K562 (cell line): Measurements from ENCODE around the gene KIF5C. TPM values are rescaled to one million over a fixed set of nuclear protein-coding genes. Genes with fewer than 3 reads are reported as not detected.

Experiments used
- ATAC-seq: fragments of 200-7000 bp; cut with Tn5 transposase; 3 replicates; pipeline ENCODE4 v1.9.1; 2020; ENCODE audit warnings: moderate library complexity
- BruUV-seq: library from RNA; stranded (reverse); fragments of 400-500 nt; replicated peaks from 2 replicates; lab custom pipeline; 2021; lab: Mats Ljungman, UMichigan
- CTCF ChIA-PET: fragments of 300-600 bp; formaldehyde crosslinking; extraction: SDS; loops from one replicate; lab custom pipeline; 2021; ENCODE audit warnings: low intra/inter-chr PET ratio; lab: Yijun Ruan, JAX
- POLR2A ChIA-PET: fragments of 300-600, 350-650 bp; sonication (Branson Sonifier 250); formaldehyde crosslinking; extraction: SDS; loops from one replicate; lab custom pipeline; 2021; ENCODE audit warnings: antibody characterized with exemption, inconsistent platforms; lab: Yijun Ruan, JAX
- DNase-seq, 4 experiments: peaks; one replicate each; pipeline versions ENCODE4 v3.0.0 to v3.0.0-alpha.2; 2011 to 2018; ENCODE audit warnings: low spot score in 3 of 4, mixed read lengths in 3 of 4; ENCODE audit errors: extremely low read depth in 1 of 4
- FAIRE-seq: peaks from 2 replicates; lab custom pipeline; 2011; peaks lifted over from hg19 to GRCh38; lab: Jason Lieb, UNC
- H2AFZ ChIP-seq: 2 replicates; pipeline ENCODE4 v1.6.0; 2011; ENCODE audit warnings: low read depth, low read length, control low read depth, inconsistent platforms
- H3K27ac ChIP-seq: fragments of 200-600 bp; 3 replicates; pipeline ENCODE4 v1.8.0; 2011; ENCODE audit warnings: low read depth, mild to moderate bottlenecking, control low read depth, inconsistent platforms, low read length, moderate library complexity, mixed read lengths; ENCODE audit errors: extremely low read depth
- H3K27me3 ChIP-seq, 2 experiments: fragments of 300-600 bp in 1 of 2; 2 replicates in 1 of 2; 3 replicates in 1 of 2; pipeline versions ENCODE4 v1.6.0 to v1.8.0; 2011; ENCODE audit warnings: inconsistent platforms in 2 of 2, low read length in 2 of 2, mild to moderate bottlenecking in 1 of 2, mixed read lengths in 1 of 2, moderate library complexity in 1 of 2; ENCODE audit not compliant: control insufficient read depth in 2 of 2, insufficient read depth in 2 of 2
- H3K36me3 ChIP-seq: fragments of 300-600 bp; 3 replicates; pipeline ENCODE4 v1.8.0; 2011; ENCODE audit warnings: mild to moderate bottlenecking, low read length, inconsistent platforms; ENCODE audit not compliant: control insufficient read depth, insufficient read depth
- H3K4me1 ChIP-seq, 2 experiments: fragments of 200-600 bp in 1 of 2; replicated peaks in 1 of 2; 2 replicates in 1 of 2; 3 replicates in 1 of 2; pipeline versions ENCODE4 v1.5.1 to v1.8.0; 2011; ENCODE audit warnings: inconsistent platforms in 2 of 2, low read length in 2 of 2, mild to moderate bottlenecking in 1 of 2, mixed read lengths in 1 of 2, moderate library complexity in 1 of 2; ENCODE audit not compliant: control insufficient read depth in 2 of 2, insufficient read depth in 2 of 2
- H3K4me2 ChIP-seq: 2 replicates; pipeline ENCODE4 v1.6.1; 2011; ENCODE audit warnings: low read length, control low read depth, inconsistent platforms, mixed read lengths; ENCODE audit not compliant: insufficient read depth
- H3K4me3 ChIP-seq: fragments of 200-600 bp; sonication (generic), shearing (Covaris generic); 2 replicates; pipeline ENCODE4 v1.5.1; 2016; ENCODE audit warnings: control low read depth, inconsistent platforms
- H3K79me2 ChIP-seq: fragments of 200-600 bp; 3 replicates; pipeline ENCODE4 v1.8.0; 2011; ENCODE audit warnings: low read length, inconsistent platforms; ENCODE audit not compliant: control insufficient read depth, insufficient read depth
- H3K9ac ChIP-seq, 2 experiments: 2 replicates each; pipeline versions ENCODE4 v1.6.0 to v1.6.1; 2011; ENCODE audit warnings: low read depth in 2 of 2, low read length in 2 of 2, control low read depth in 1 of 2, inconsistent platforms in 1 of 2, mild to moderate bottlenecking in 1 of 2, mixed read lengths in 1 of 2; ENCODE audit not compliant: insufficient read depth in 1 of 2
- H3K9me1 ChIP-seq: one replicate; pipeline ENCODE4 v1.6.0; 2011; ENCODE audit warnings: inconsistent platforms, mild to moderate bottlenecking, low read length, moderate library complexity; ENCODE audit not compliant: control insufficient read depth, insufficient read depth
- H3K9me3 ChIP-seq: replicated peaks from 2 replicates; pipeline ENCODE4 v1.5.1; 2011; ENCODE audit warnings: low read depth, low read length, inconsistent platforms; ENCODE audit not compliant: control insufficient read depth, insufficient read depth
- H4K20me1 ChIP-seq: replicated peaks from 2 replicates; pipeline ENCODE4 v1.6.1; 2011; ENCODE audit warnings: low read length, inconsistent platforms, mixed read lengths; ENCODE audit not compliant: control insufficient read depth, insufficient read depth
- BRCA1 ChIP-seq, 2 experiments: fragments of 450-650 bp in 1 of 2; sonication (generic) in 1 of 2; formaldehyde crosslinking in 1 of 2; IDR thresholded peaks; 2 replicates each; pipeline versions ENCODE4 v1.5.0 to v1.6.1; 2017 to 2020; ENCODE audit warnings: mild to moderate bottlenecking in 1 of 2, missing genetic modification reagents in 1 of 2
- CBX5 ChIP-seq: IDR thresholded peaks from 2 replicates; pipeline ENCODE4 v1.6.1; 2014; ENCODE audit warnings: low read depth, borderline replicate concordance
- GTF2B ChIP-seq: IDR thresholded peaks from 2 replicates; pipeline ENCODE4 v1.6.1; 2011; ENCODE audit not compliant: insufficient read length; ENCODE audit errors: extremely low read depth
- HMGN3 ChIP-seq: IDR thresholded peaks from 2 replicates; pipeline ENCODE4 v1.6.1; 2011; ENCODE audit warnings: borderline replicate concordance, low read depth, mild to moderate bottlenecking, mixed read lengths, low read length; ENCODE audit not compliant: insufficient read length; ENCODE audit errors: extremely low read depth
- MBD2 ChIP-seq: sonication (generic); IDR thresholded peaks from 2 replicates; pipeline ENCODE4 v1.6.1; 2016; ENCODE audit warnings: low read depth, borderline replicate concordance
- SPI1 ChIP-seq: IDR thresholded peaks from 2 replicates; pipeline ENCODE4 v1.6.1; 2011; ENCODE audit warnings: low read depth, low read length, control low read depth, borderline replicate concordance
- SREBF2 ChIP-seq: sonication (generic); formaldehyde crosslinking; IDR thresholded peaks from 2 replicates; pipeline ENCODE4 v1.4.0; 2020; ENCODE audit warnings: mild to moderate bottlenecking, missing genetic modification reagents
- STAT5B ChIP-seq: fragments of 250-450 bp; sonication (Bioruptor Pico); IDR thresholded peaks from 2 replicates; pipeline ENCODE4 v1.8.0; 2021; ENCODE audit warnings: mild to moderate bottlenecking, inconsistent platforms
- ZZZ3 ChIP-seq: fragments of 450-650 bp; IDR thresholded peaks from 2 replicates; pipeline ENCODE4 v1.6.1; 2016; ENCODE audit warnings: antibody characterized with exemption, mild to moderate bottlenecking, moderate library complexity
- WGBS: fragments of 100-300 bp; shearing (Covaris generic); methylation state at CpG from one replicate; pipeline ENCODE4 v1.1.6; 2016; ENCODE audit warnings: low coverage, mixed read lengths; ENCODE audit not compliant: insufficient coverage; ENCODE audit errors: missing lambda C conversion rate; 5-methylcytosine and 5-hydroxymethylcytosine counted together
- in situ Hi-C: fragments of 300-500 bp; cut with MboI; formaldehyde crosslinking; loops from 4 replicates; pipeline ENCODE4 v1.15.0; 2018; ENCODE audit warnings: inconsistent platforms, mixed read lengths
- intact Hi-C: fragments of 100-400 bp; cut with micrococcal nuclease; formaldehyde crosslinking; loops from 2 replicates; pipeline ENCODE4 v1.14.2; 2022
- polyA plus RNA-seq, 8 experiments: library from polyadenylated mRNA; depleted of rRNA in 4 of 8; stranded (reverse) in 5 of 8; unstranded in 3 of 8; fragments of >200 nt; fragmentation: Nextera tagmentation in 2 of 8; fragmentation: Illumina TruSeq in 1 of 8; extraction: Ambion mirVana in 2 of 8; extraction: Trizol in 1 of 8; gene quantifications; 2 replicates each; pipeline versions ENCODE4 v1.2.1 to v1.2.3, GENCODE V29; 2011 to 2014; ENCODE audit warnings: inconsistent platforms in 1 of 8, missing spikeins in 1 of 8
- total RNA-seq, 7 experiments: library from RNA; depleted of rRNA in 6 of 7; stranded (reverse); fragments of >200 nt in 6 of 7; fragmentation: Illumina TruSeq in 2 of 7; extraction: Trizol in 2 of 7; gene quantifications; 2 replicates each; pipeline versions ENCODE4 v1.2.1 to v1.2.3, GENCODE V29; 2011 to 2021; ENCODE audit warnings: low replicate concordance in 1 of 7

Gene KIF5C
- total and polyA plus RNA-seq, 9 of the 15 experiments (the other 6 are each of a cell fraction or from before 2014, with no cell fraction given), result 0.01 to 0.09 (median 0.01) TPM; not detected in 6

GRCh38 chr2:149055751-149056150 lies 180.7 kb downstream of the KIF5C start:
- Histone ChIP-seq H3K4me2 (no peak overlapping the region), H3K27ac (no peak overlapping the region), H3K4me3 (no peak overlapping the region), H3K9ac (no peak overlapping the region), H3K27me3 (no peaks in the 10 kb centered on the region), H3K4me1 (no peaks in the 10 kb centered on the region), H3K9me3 (no peaks in the 10 kb centered on the region), H3K36me3 (no peaks in the 10 kb centered on the region), H3K9me1 (no peaks in the 10 kb centered on the region), H4K20me1 (no peaks in the 10 kb centered on the region), H2AFZ (no peak overlapping the region), H3K79me2 (no peaks in the 10 kb centered on the region)
- CTCF ChIA-PET, result no interaction called here
- WGBS, result 0% methylated on average over 1 of the region's 1 CpG
- FAIRE-seq, result no peak
- in situ Hi-C loops (no loop called here), intact Hi-C loops (no loop called here)
- ATAC-seq, result no peak
- POLR2A ChIA-PET, result no interaction called here
- DNase-seq, result no peak
- no peak for TF ChIP-seq ZZZ3
- no peak for TF ChIP-seq GTF2B
- no peak for TF ChIP-seq CBX5
- TF ChIP-seq MBD2, result no peak
- TF ChIP-seq SPI1, result no peak
- TF ChIP-seq HMGN3, result no peak
- TF ChIP-seq BRCA1 (IDR thresholded peaks at IDR 0.05), result no peak
- no peak for TF ChIP-seq BRCA1 (CRISPR knock-in tag; IDR thresholded peaks at IDR 0.05)
- no peak for TF ChIP-seq SREBF2 (CRISPR knock-in tag)
- no peak for TF ChIP-seq STAT5B (CRISPR knock-in tag)
- no TSS peak for BruUV-seq
